Activated T-cell treated with anti-CD3 and anti-CD28 coated beads, Interleukin-2, amount 50 U/mL, for 24 hours (primary cell): Measurements from ENCODE around the gene MEPE.

Experiments
- DNase-seq: peaks from one replicate; pipeline ENCODE4 v3.0.0-alpha.2; 2020
- H3K27ac Mint-ChIP-seq: 2 replicates; pipeline ENCODE4 v1.8.0; 2020; ENCODE audit warnings: mild to moderate bottlenecking, mixed read lengths
- H3K27me3 Mint-ChIP-seq: 2 replicates; pipeline ENCODE4 v1.8.0; 2020; ENCODE audit warnings: mixed read lengths
- H3K36me3 Mint-ChIP-seq: 2 replicates; pipeline ENCODE4 v1.8.0; 2020; ENCODE audit warnings: low read depth, mixed read lengths
- H3K4me1 Mint-ChIP-seq: 2 replicates; pipeline ENCODE4 v1.8.0; 2020; ENCODE audit warnings: low read depth, mixed read lengths
- H3K4me3 Mint-ChIP-seq: 2 replicates; pipeline ENCODE4 v1.8.0; 2020; ENCODE audit warnings: mild to moderate bottlenecking, moderate library complexity, mixed read lengths
- H3K9me3 Mint-ChIP-seq: 2 replicates; pipeline ENCODE4 v1.8.0; 2020; ENCODE audit warnings: mixed read lengths

The MEPE gene, protein sequence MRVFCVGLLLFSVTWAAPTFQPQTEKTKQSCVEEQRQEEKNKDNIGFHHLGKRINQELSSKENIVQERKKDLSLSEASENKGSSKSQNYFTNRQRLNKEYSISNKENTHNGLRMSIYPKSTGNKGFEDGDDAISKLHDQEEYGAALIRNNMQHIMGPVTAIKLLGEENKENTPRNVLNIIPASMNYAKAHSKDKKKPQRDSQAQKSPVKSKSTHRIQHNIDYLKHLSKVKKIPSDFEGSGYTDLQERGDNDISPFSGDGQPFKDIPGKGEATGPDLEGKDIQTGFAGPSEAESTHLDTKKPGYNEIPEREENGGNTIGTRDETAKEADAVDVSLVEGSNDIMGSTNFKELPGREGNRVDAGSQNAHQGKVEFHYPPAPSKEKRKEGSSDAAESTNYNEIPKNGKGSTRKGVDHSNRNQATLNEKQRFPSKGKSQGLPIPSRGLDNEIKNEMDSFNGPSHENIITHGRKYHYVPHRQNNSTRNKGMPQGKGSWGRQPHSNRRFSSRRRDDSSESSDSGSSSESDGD

GRCh38 chr4:87832669-87833068 lies at the start of gene MEPE:
TSS of gene MEPE (plus strand) at chr4:87832969. CDS start at chr4:87834715, 1,746 bp downstream.
- Mint-ChIP-seq H3K27me3 (peaks cover 27% of the 10 kb centered on the region), H3K9me3 (no peaks in the 10 kb centered on the region), H3K27ac (no peak within 1 kb of the TSS), H3K4me3 (no peak within 1 kb of the TSS), H3K4me1 (no peaks in the 10 kb centered on the region), H3K36me3 (no peaks in the 10 kb centered on the region)
- no peak for DNase-seq

- DNase-seq = no peak
- H3K9me3 Mint-ChIP-seq = no peaks in the 10 kb centered on the region
- no peak overlapping the region for H3K27ac Mint-ChIP-seq
- no peaks in the 10 kb centered on the region for H3K36me3 Mint-ChIP-seq
- no peak overlapping the region for H3K4me3 Mint-ChIP-seq
- no peaks in the 10 kb centered on the region for H3K27me3 Mint-ChIP-seq
- no peaks in the 10 kb centered on the region for H3K4me1 Mint-ChIP-seq
Observed at GRCh38 chr4:87783781-87784180, 49.0 kb upstream of the MEPE start.

GRCh38 chr4:87785731-87786509 lies 46.8 kb upstream of the MEPE start:
- H3K9me3 Mint-ChIP-seq = no peaks in the 10 kb centered on the region
- H3K27me3 Mint-ChIP-seq = no peaks in the 10 kb centered on the region
- no peak overlapping the region for H3K4me3 Mint-ChIP-seq

DNA sequence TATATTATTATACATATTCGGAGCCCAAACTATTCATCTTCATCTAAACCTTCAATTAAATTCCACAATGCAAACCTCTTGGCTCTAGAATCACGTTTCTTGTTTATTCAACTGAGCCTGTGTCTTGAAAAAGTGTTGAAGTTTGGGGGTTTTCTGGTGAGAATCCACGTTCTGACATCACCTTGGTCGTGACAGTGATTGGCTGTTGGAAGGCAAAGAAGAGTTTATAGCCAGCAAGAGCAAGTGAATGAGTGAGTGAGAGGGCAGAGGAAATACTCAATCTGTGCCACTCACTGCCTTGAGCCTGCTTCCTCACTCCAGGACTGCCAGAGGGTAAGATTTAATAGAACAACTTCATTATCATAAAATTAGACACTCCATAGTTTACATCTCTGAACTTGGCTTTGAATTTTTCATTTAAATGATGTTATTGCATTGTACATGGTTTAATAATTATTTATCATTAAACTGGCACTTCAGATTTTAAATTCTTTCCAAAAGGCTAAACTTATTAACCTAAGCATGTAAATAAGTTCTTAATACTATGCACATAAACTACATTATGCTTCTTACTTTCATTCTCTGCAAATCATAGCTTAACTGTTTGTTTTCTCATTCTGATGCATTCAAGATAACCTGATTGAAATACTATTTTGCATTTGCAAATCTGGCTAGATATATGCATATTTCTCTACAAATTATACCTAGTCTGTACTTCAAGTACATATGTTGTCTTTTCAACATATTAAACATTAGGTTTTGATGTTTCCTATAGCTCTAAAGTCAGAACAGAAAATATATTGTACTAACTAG lies 33.3 kb upstream of the MEPE start, which contains the start of gene IBSP:
IBSP (plus strand) TSS at position 254 of the 813 bp plus-strand sequence. CDS start 2,808 bp downstream, outside the sequence.
- H3K27ac Mint-ChIP-seq = no peak within 1 kb of the TSS
- H3K36me3 Mint-ChIP-seq = no peaks in the 10 kb centered on the region
- H3K4me3 Mint-ChIP-seq = no peak within 1 kb of the TSS
- H3K27me3 Mint-ChIP-seq = peaks cover 2% of the 10 kb centered on the region
- no peaks in the 10 kb centered on the region for H3K4me1 Mint-ChIP-seq
- no peaks in the 10 kb centered on the region for H3K9me3 Mint-ChIP-seq
- no peak for DNase-seq

More at GRCh38 chr4:87785731-87786509, 46.8 kb upstream of the MEPE start:
- no peak for DNase-seq
- no peaks in the 10 kb centered on the region for H3K4me1 Mint-ChIP-seq
- H3K27ac Mint-ChIP-seq = no peak overlapping the region
- H3K36me3 Mint-ChIP-seq = no peaks in the 10 kb centered on the region

GRCh38 chr4:87802858-87803257 lies 29.9 kb upstream of the MEPE start:
- no peak overlapping the region for H3K4me3 Mint-ChIP-seq

GRCh38 chr4:87803421-87803820 lies 29.3 kb upstream of the MEPE start:
- Mint-ChIP-seq H3K27me3 (no peaks in the 10 kb centered on the region), H3K36me3 (no peaks in the 10 kb centered on the region), H3K4me1 (no peaks in the 10 kb centered on the region), H3K4me3 (no peak overlapping the region), H3K9me3 (no peaks in the 10 kb centered on the region), H3K27ac (no peak overlapping the region)
- no peak for DNase-seq

More at GRCh38 chr4:87802858-87803257, 29.9 kb upstream of the MEPE start:
- no peaks in the 10 kb centered on the region for H3K36me3 Mint-ChIP-seq
- H3K9me3 Mint-ChIP-seq = no peaks in the 10 kb centered on the region
- no peak for DNase-seq
- no peak overlapping the region for H3K27ac Mint-ChIP-seq
- no peaks in the 10 kb centered on the region for H3K27me3 Mint-ChIP-seq
- no peaks in the 10 kb centered on the region for H3K4me1 Mint-ChIP-seq

DNA sequence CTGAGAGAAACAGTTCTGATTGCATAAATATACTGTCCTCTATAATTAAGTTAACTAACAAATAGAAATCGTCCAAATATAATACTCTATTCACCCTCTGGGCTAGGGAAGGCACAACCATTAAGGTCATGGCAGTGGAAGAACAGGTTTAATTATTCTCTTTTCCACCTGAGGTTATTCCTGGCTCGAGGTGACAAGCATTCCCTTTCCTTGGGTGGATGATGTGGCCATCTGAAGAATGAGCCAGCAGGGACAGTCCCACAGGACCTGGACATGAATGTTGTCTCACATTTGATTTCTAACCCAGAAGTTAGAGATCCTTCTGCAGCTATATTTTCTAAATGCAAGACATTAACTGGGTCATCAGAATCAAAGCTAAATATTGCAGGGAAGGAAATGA lies 27.9 kb upstream of the MEPE start:
- Mint-ChIP-seq H3K27ac (no peak overlapping the region), H3K4me1 (no peaks in the 10 kb centered on the region), H3K27me3 (no peaks in the 10 kb centered on the region), H3K4me3 (no peak overlapping the region), H3K36me3 (no peaks in the 10 kb centered on the region), H3K9me3 (no peaks in the 10 kb centered on the region)
- DNase-seq = no peak

- Mint-ChIP-seq H3K4me1 (no peaks in the 10 kb centered on the region), H3K9me3 (no peaks in the 10 kb centered on the region), H3K36me3 (no peaks in the 10 kb centered on the region), H3K27ac (no peak overlapping the region), H3K27me3 (no peaks in the 10 kb centered on the region), H3K4me3 (no peak overlapping the region)
- DNase-seq = no peak
Observed at GRCh38 chr4:87805971-87806370, 26.8 kb upstream of the MEPE start.

DNA sequence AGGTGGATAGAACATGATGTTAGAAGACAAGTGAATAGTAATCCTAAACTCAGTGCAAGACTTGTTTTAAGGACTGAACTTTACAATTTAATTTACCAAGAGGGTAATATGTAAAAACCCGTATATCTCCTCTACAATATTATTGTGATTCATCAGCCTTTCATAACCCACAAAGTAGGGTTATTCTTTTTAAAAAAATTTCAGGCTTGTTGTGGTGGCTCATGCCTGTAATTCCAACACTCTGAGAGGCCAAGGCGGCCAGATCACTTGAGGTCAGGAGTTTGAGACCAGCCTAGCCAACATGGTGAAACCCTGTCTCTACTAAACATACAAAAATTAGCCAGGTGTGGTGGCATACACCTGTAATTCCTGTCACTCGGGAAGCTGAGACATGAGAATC lies 26.2 kb upstream of the MEPE start:
- Mint-ChIP-seq H3K9me3 (no peaks in the 10 kb centered on the region), H3K4me3 (no peak overlapping the region), H3K27me3 (no peaks in the 10 kb centered on the region), H3K27ac (no peak overlapping the region), H3K4me1 (no peaks in the 10 kb centered on the region), H3K36me3 (no peaks in the 10 kb centered on the region)
- DNase-seq = no peak

GRCh38 chr4:87807402-87807801 lies 25.4 kb upstream of the MEPE start:
- Mint-ChIP-seq H3K27me3 (no peaks in the 10 kb centered on the region), H3K9me3 (no peaks in the 10 kb centered on the region), H3K36me3 (no peaks in the 10 kb centered on the region), H3K27ac (no peak overlapping the region), H3K4me3 (no peak overlapping the region), H3K4me1 (no peaks in the 10 kb centered on the region)
- no peak for DNase-seq

- Mint-ChIP-seq H3K27me3 (no peaks in the 10 kb centered on the region), H3K36me3 (no peaks in the 10 kb centered on the region), H3K9me3 (peaks cover 6% of the 10 kb centered on the region), H3K27ac (no peak overlapping the region), H3K4me1 (no peaks in the 10 kb centered on the region), H3K4me3 (no peak overlapping the region)
- no peak for DNase-seq
Observed at GRCh38 chr4:87811977-87812376, 20.8 kb upstream of the MEPE start.

GRCh38 chr4:87819281-87819919 lies 13.4 kb upstream of the MEPE start:
- Mint-ChIP-seq H3K4me1 (no peaks in the 10 kb centered on the region), H3K27me3 (peaks cover 30% of the 10 kb centered on the region), H3K9me3 (no peaks in the 10 kb centered on the region), H3K36me3 (no peaks in the 10 kb centered on the region), H3K27ac (no peak overlapping the region), H3K4me3 (no peak overlapping the region)
- no peak for DNase-seq

GRCh38 chr4:87823200-87823599 lies 9.6 kb upstream of the MEPE start:
- Mint-ChIP-seq H3K4me1 (no peaks in the 10 kb centered on the region), H3K36me3 (no peaks in the 10 kb centered on the region), H3K4me3 (no peak overlapping the region), H3K27me3 (peaks cover 33% of the 10 kb centered on the region), H3K27ac (no peak overlapping the region), H3K9me3 (no peaks in the 10 kb centered on the region)
- no peak for DNase-seq

- Mint-ChIP-seq H3K9me3 (no peaks in the 10 kb centered on the region), H3K36me3 (no peaks in the 10 kb centered on the region), H3K27me3 (peaks cover 38% of the 10 kb centered on the region), H3K27ac (no peak overlapping the region), H3K4me3 (no peak overlapping the region), H3K4me1 (no peaks in the 10 kb centered on the region)
- no peak for DNase-seq
Observed at GRCh38 chr4:87823724-87824123, 9.0 kb upstream of the MEPE start.
